Vagina (tissue), 2 donors: ENCODE data around the gene DAND5. TPM values are rescaled to one million over a fixed set of nuclear protein-coding genes. Genes with fewer than 3 reads are reported as not detected.

Experiments used
- DNase-seq, 2 donors: peaks; one replicate each; pipeline ENCODE4 v3.0.0-alpha.2; 2017; ENCODE audit errors: extremely low spot score in 2 of 2
- H3K27ac ChIP-seq: fragments of 200-600 bp; sonication (generic); one replicate; pipeline ENCODE4 v1.5.1; 2019
- H3K27me3 ChIP-seq: fragments of 200-600 bp; sonication (generic); one replicate; pipeline ENCODE4 v1.5.1; 2019
- H3K36me3 ChIP-seq, 2 donors: fragments of 200-600 bp; sonication (generic); one replicate each; pipeline ENCODE4 v1.5.1; 2017 to 2019
- H3K4me1 ChIP-seq: fragments of 200-600 bp; sonication (generic); one replicate; pipeline ENCODE4 v1.5.1; 2019
- H3K4me3 ChIP-seq, 2 donors: fragments of 200-600 bp; sonication (generic); 1 replicate in 1 of 2; 2 replicates in 1 of 2; pipeline ENCODE4 v1.5.1; 2016 to 2019
- H3K9me3 ChIP-seq: fragments of 200-600 bp; sonication (generic); one replicate; pipeline ENCODE4 v1.5.1; 2019
- CTCF ChIP-seq, 3 experiments: fragments of 450-650 bp in 2 of 3; fragments of 200-600 bp in 1 of 3; sonication (generic) in 1 of 3; IDR thresholded peaks; one replicate each; pipeline ENCODE4 v1.5.1; 2017 to 2019; ENCODE audit warnings: antibody characterized with exemption in 3 of 3, mild to moderate bottlenecking in 2 of 3, moderate library complexity in 2 of 3
- POLR2A ChIP-seq, 2 donors: fragments of 450-650 bp; IDR thresholded peaks; one replicate each; pipeline ENCODE4 v1.6.1; 2017; ENCODE audit warnings: antibody characterized with exemption in 2 of 2, mild to moderate bottlenecking in 2 of 2, moderate library complexity in 2 of 2
- POLR2AphosphoS5 ChIP-seq, 2 donors: sonication (generic); formaldehyde crosslinking; IDR thresholded peaks; one replicate each; pipeline ENCODE4 v1.9.0; 2017; ENCODE audit warnings: antibody characterized with exemption in 2 of 2, mild to moderate bottlenecking in 2 of 2, low read depth in 1 of 2; ENCODE audit not compliant: insufficient read depth in 1 of 2
- intact Hi-C: fragments of 100-400 bp; cut with DNase I; formaldehyde crosslinking; loops from one replicate; pipeline ENCODE4 v1.15.1; 2023
- total RNA-seq: library from RNA; depleted of rRNA; stranded (reverse); fragments of >200 nt; gene quantifications from one replicate; pipeline ENCODE4 v1.2.3, GENCODE V29; 2016

Gene DAND5
- total RNA-seq, 1 donor from 2014 or later: not detected

GRCh38 chr19:12990853-12991252, 21.5 kb downstream of the DAND5 start:
- TF ChIP-seq POLR2AphosphoS5 (IDR thresholded peaks at IDR 0.05; ENCODE audit: insufficient read depth in 1 of 2, low read depth in 1 of 2): no peak
- TF ChIP-seq CTCF (IDR thresholded peaks at IDR 0.05): no peak
- TF ChIP-seq POLR2A (IDR thresholded peaks at IDR 0.05): no peak
- DNase-seq: no peak
- intact Hi-C loops: no loop called here
- Histone ChIP-seq H3K9me3 (no peaks in the 10 kb centered on the region), H3K4me3 (no peak overlapping the region), H3K27me3 (no peaks in the 10 kb centered on the region), H3K36me3 (no peaks in the 10 kb centered on the region), H3K4me1 (no peaks in the 10 kb centered on the region), H3K27ac (no peak overlapping the region)

- TF ChIP-seq POLR2AphosphoS5 (IDR thresholded peaks at IDR 0.05; ENCODE audit: insufficient read depth in 1 of 2, low read depth in 1 of 2) (no peak), CTCF (IDR thresholded peaks at IDR 0.05) (no peak), POLR2A (IDR thresholded peaks at IDR 0.05) (no peak)
- Histone ChIP-seq H3K4me3 (no peak overlapping the region), H3K4me1 (no peaks in the 10 kb centered on the region), H3K36me3 (no peaks in the 10 kb centered on the region), H3K27ac (no peak overlapping the region), H3K27me3 (no peaks in the 10 kb centered on the region), H3K9me3 (no peaks in the 10 kb centered on the region)
- DNase-seq: no peak
- intact Hi-C loops: no loop called here
Measured at GRCh38 chr19:12991296-12991695, 21.9 kb downstream of the DAND5 start.

GRCh38 chr19:12992729-12993128, 23.4 kb downstream of the DAND5 start:
- H3K4me1 ChIP-seq: peaks cover 11% of the 10 kb centered on the region
- intact Hi-C loops: no loop called here
- H3K27ac ChIP-seq: no peak overlapping the region

GRCh38 chr19:12993562-12993961, 24.2 kb downstream of the DAND5 start:
- no peaks in the 10 kb centered on the region for H3K9me3 ChIP-seq
- intact Hi-C loops: no loop called here
- H3K36me3 ChIP-seq: no peaks in the 10 kb centered on the region
- no peaks in the 10 kb centered on the region for H3K27me3 ChIP-seq
- TF ChIP-seq POLR2A (IDR thresholded peaks at IDR 0.05): no peak
- no peak for TF ChIP-seq CTCF (IDR thresholded peaks at IDR 0.05)
- no peak for TF ChIP-seq POLR2AphosphoS5 (IDR thresholded peaks at IDR 0.05; ENCODE audit: insufficient read depth in 1 of 2, low read depth in 1 of 2)
- H3K4me1 ChIP-seq: peaks cover 20% of the 10 kb centered on the region
- no peak overlapping the region for H3K27ac ChIP-seq
- no peak overlapping the region for H3K4me3 ChIP-seq
- no peak for DNase-seq

More at GRCh38 chr19:12992729-12993128, 23.4 kb downstream of the DAND5 start:
- Histone ChIP-seq H3K4me3 (no peak overlapping the region), H3K27me3 (no peaks in the 10 kb centered on the region), H3K36me3 (no peaks in the 10 kb centered on the region), H3K9me3 (no peaks in the 10 kb centered on the region)
- no peak for DNase-seq
- TF ChIP-seq CTCF (IDR thresholded peaks at IDR 0.05): no peak
- no peak for TF ChIP-seq POLR2AphosphoS5 (IDR thresholded peaks at IDR 0.05; ENCODE audit: insufficient read depth in 1 of 2, low read depth in 1 of 2)
- TF ChIP-seq POLR2A (IDR thresholded peaks at IDR 0.05): no peak

- H3K4me1 ChIP-seq: peaks cover 33% of the 10 kb centered on the region
- DNase-seq: no peak
- H3K36me3 ChIP-seq: peaks cover 0 to 6% of the 10 kb centered on the region in 2 donors
- TF ChIP-seq POLR2A (IDR thresholded peaks at IDR 0.05) (peak in 1 of 2 donors; percentile 29), CTCF (IDR thresholded peaks at IDR 0.05) (no peak), POLR2AphosphoS5 (IDR thresholded peaks at IDR 0.05; ENCODE audit: insufficient read depth in 1 of 2, low read depth in 1 of 2) (peak in 1 of 2 donors; percentile 33)
- H3K4me3 ChIP-seq: peak within 1 kb of the TSS; percentile 87 to 90
- no peaks in the 10 kb centered on the region for H3K9me3 ChIP-seq
- H3K27me3 ChIP-seq: no peaks in the 10 kb centered on the region
- intact Hi-C loops: loop anchor here (5.0 kb wide), 2 partner anchors 62 to 87 kb away; no protein-coding TSS in a partner anchor
- H3K27ac ChIP-seq: peak within 1 kb of the TSS; percentile 99
Measured at GRCh38 chr19:12994701-12995595, 25.6 kb downstream of the DAND5 start, which contains the start of gene NFIX. Gene NFIX, plus strand, starts transcription at chr19:12995475. Its CDS starts 363 bp downstream, at chr19:12995838.
